HG03039 (cell line): Measurements from ENCODE around the gene SACS.
"Not testable (repeated sequence)": the region's sequence is repeated elsewhere in the genome, so short reads cannot be mapped to it uniquely, and the experiment has no call there.

Experiments
- ATAC-seq: cut with Tn5 transposase; IDR thresholded peaks from one replicate; pipeline ENCODE4 v1.9.1; 2021; ENCODE audit warnings: mild to moderate bottlenecking, moderate library complexity; ENCODE audit not compliant: unreplicated experiment

SACS gene

GRCh38 chr13:23314837-23315236 is 118.7 kb downstream of the SACS start:
- ATAC-seq: not testable (repeated sequence)

- ATAC-seq: no peak
Observed at GRCh38 chr13:23292586-23292985, 140.9 kb downstream of the SACS start.

GRCh38 chr13:23289917-23290357 is 143.6 kb downstream of the SACS start:
- ATAC-seq: no peak

GRCh38 chr13:23288995-23289394 is 144.5 kb downstream of the SACS start:
- no peak for ATAC-seq

- no peak for ATAC-seq
Observed at GRCh38 chr13:23288564-23288963, 144.9 kb downstream of the SACS start.

DNA sequence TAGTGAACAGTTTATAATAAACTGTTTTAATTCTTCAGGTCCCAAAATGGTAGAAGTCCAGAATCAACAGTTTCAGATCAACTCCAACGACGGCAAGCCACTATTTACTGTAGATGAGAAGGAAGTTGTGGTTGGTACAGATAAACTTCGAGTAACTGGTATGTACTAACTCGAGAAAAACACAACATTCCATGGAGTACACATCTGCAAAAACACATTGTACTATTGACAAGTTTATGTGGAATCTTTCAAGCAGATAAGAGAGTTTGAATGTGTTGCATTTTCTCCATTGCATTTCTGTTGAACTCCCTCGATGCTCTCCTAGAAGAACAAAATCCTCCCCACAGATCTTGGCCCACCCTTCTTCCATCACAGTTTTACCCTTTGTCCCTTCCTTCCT is 154.2 kb downstream of the SACS start:
- ATAC-seq: no peak
